ENCODE measurements around the gene EFEMP1. TPM values are rescaled to one million over a fixed set of nuclear protein-coding genes. Genes with fewer than 3 reads are reported as not detected.

The EFEMP1 gene
- total RNA-seq (2021; ENCODE audit: unreplicated experiment) (0.34 TPM), Bru-seq, nascent RNA (not detected), BruChase-seq, experiment 1, labeled RNA remaining after a 6-hour chase (not detected), BruChase-seq, experiment 2, labeled RNA remaining after a 2-hour chase (not detected)
- not detected in 2 replicates for polyA plus RNA-seq (2012)
- long read RNA-seq: 0 reads

GRCh38 chr2:55923091-55923981, at the start of gene EFEMP1:
Gene EFEMP1 (minus strand): TSS chr2:55923782. CDS start chr2:55922440, 1,342 bp downstream.
- Histone ChIP-seq H3K4me1 (ENCODE audit: control insufficient read depth in 1 of 2, insufficient read depth in 2 of 2, low read length in 2 of 2) (no peaks in the 10 kb centered on the region), H2AFZ (ENCODE audit: low read depth, low read length, poor library complexity, severe bottlenecking) (no peak within 1 kb of the TSS), H3K4me2 (ENCODE audit: low read length) (no peak within 1 kb of the TSS), H3K4me3 (replicated peaks in 1 of 2; ENCODE audit: low read depth in 1 of 2, low read length in 2 of 2) (no peak within 1 kb of the TSS), H3K9me3 (ENCODE audit: control insufficient read depth in 1 of 2, insufficient read depth in 1 of 2, low read depth in 1 of 2, low read length in 2 of 2) (no peaks in the 10 kb centered on the region), H3K27ac (ENCODE audit: low read depth, low read length) (no peak within 1 kb of the TSS), H3K27me3 (ENCODE audit: insufficient read depth, low read length) (no peaks in the 10 kb centered on the region), H3K9me2 (ENCODE audit: insufficient read depth) (no peaks in the 10 kb centered on the region), H4K20me1 (ENCODE audit: insufficient read depth) (no peaks in the 10 kb centered on the region), H3K36me3 (ENCODE audit: control insufficient read depth in 1 of 2, insufficient read depth in 2 of 2, low read length in 2 of 2) (no peaks in the 10 kb centered on the region), H3K79me2 (ENCODE audit: insufficient read depth, low read length) (no peaks in the 10 kb centered on the region), H3K9ac (ENCODE audit: low read length) (no peak within 1 kb of the TSS)
- CTCF ChIA-PET: no interaction called here
- POLR2A ChIA-PET: no interaction called here
- TF ChIP-seq ATF3 (IDR thresholded peaks at IDR 0.05): no peak
- TF ChIP-seq ZFX (IDR thresholded peaks at IDR 0.05): no peak
- TF ChIP-seq ZBTB33 (IDR thresholded peaks at IDR 0.05; ENCODE audit: extremely low read depth, insufficient replicate concordance, low read length): no peak
- TF ChIP-seq REST (IDR thresholded peaks at IDR 0.05; ENCODE audit: low read depth): no peak
- no peak for TF ChIP-seq CBX3 (IDR thresholded peaks at IDR 0.05; ENCODE audit: low read depth)
- TF ChIP-seq SP1 (IDR thresholded peaks at IDR 0.05; ENCODE audit: low read depth): no peak
- no peak for TF ChIP-seq CEBPB (IDR thresholded peaks at IDR 0.05; ENCODE audit: low read depth)
- no peak for TF ChIP-seq EGR1 (IDR thresholded peaks at IDR 0.05; ENCODE audit: low read depth)
- no peak for TF ChIP-seq CTCF (IDR thresholded peaks at IDR 0.05 in 2 of 3, conservative IDR thresholded peaks at IDR 0.05 in 1 of 3; ENCODE audit: borderline replicate concordance in 1 of 3, insufficient read depth in 1 of 3, low read depth in 2 of 3, low read length in 2 of 3)
- no peak for TF ChIP-seq EZH2 (IDR thresholded peaks at IDR 0.05)
- no peak for TF ChIP-seq RAD21 (IDR thresholded peaks at IDR 0.05; ENCODE audit: low read depth)
- TF ChIP-seq SIN3A (IDR thresholded peaks at IDR 0.05; ENCODE audit: low read depth): no peak
- TF ChIP-seq EZH2phosphoT487 (IDR thresholded peaks at IDR 0.05; ENCODE audit: borderline replicate concordance): no peak
- no peak for TF ChIP-seq ZNF274 (IDR thresholded peaks at IDR 0.05; ENCODE audit: low read depth, low read length)
- no peak for DNase-seq (ENCODE audit: low read depth, low spot score)
- no TSS peak for BruUV-seq (replicated peaks)
- intact Hi-C loops (cut with micrococcal nuclease): no loop called here
- ATAC-seq: no peak
- RAD21 ChIA-PET (ENCODE audit: low non-redundant PET in 1 of 2, low total read pairs in 2 of 2, uncharacterized antibody in 2 of 2, unreplicated experiment in 2 of 2): no interaction called here
